ENCODE data around the gene ZNF366.

ZNF366 gene

GRCh38 chr5:72518001-72518683 is 10.9 kb upstream of the ZNF366 start:
- DNase-seq (ENCODE audit: low read depth), result no peak

DNA sequence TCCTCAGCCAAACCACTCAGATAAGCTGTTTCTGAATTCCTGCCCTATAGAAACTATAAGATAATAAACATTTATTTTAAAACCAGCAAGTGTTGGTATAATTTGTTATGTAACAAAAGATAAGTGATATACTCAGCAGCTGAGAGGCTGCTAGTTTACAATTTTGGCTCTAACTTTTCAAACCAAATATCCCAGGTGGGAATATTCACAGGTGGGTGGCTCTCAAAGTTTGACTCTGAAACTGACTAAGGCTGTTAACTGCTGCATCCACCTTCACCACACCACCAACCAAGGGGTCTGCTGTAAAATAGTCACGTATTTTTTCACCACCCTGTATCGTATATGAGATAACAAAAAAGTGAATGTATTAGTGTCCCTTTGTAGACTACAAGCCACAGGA is 9.7 kb upstream of the ZNF366 start:
- no peak for DNase-seq (ENCODE audit: low read depth)

GRCh38 chr5:72515211-72515610 is 8.0 kb upstream of the ZNF366 start:
- DNase-seq (ENCODE audit: low read depth), result no peak

- no peak for DNase-seq (ENCODE audit: low read depth)
Measured at GRCh38 chr5:72512593-72512860, 5.3 kb upstream of the ZNF366 start.

GRCh38 chr5:72511774-72512592 is 4.8 kb upstream of the ZNF366 start:
- no peak for DNase-seq (ENCODE audit: low read depth)

- DNase-seq (ENCODE audit: low read depth), result no peak
Measured at GRCh38 chr5:72511366-72511765, 4.2 kb upstream of the ZNF366 start.

DNA sequence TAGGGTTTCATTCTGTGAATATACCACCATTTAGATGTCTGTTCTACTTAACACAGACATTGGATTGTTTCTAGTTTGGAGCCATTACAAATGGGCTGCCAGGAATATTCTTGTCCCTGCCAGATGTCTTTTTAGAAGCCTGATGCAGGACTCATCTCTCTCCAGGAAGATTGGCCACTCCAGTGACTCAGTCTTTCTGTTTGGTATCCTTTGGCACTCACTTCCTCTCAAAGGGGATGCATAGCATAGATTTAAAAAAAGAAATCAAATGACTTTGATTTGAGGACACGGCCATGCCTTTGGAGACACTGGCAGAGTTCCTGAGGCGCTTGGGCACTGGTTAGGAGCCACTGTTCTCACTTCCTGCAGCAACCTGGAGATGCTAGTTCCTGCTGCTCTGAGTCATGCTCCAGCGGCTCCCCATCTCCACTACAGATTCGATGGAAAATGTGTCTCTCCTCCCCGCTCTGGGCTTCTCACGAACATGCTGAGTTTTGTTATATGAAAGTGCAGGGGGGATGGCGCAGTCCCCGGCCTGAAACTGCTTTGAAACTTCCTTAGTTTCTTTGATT is 3.5 kb upstream of the ZNF366 start:
- peak; percentile 38 for DNase-seq (ENCODE audit: low read depth)

DNA sequence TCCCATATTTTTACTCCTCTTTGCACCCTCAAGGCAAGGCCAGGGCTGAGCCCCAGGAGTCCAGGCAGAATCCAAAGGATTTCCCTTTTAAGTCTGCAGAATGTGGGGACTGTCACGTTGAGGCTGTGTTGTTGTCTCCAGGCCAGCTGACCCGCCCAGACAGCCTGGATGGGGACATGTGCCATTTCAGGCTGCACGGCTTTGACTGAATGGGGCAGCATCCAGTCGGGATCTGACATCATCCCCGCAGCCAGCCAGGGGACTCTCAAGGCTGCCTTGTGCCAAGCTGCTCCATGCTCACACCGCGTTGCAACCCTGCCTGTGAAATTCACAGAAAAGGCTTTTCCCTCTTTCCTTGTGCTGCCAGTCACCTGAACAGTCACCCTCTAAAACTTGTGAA is 2.2 kb upstream of the ZNF366 start:
- DNase-seq (ENCODE audit: low read depth), result no peak

GRCh38 chr5:72508241-72509170 is 1.3 kb upstream of the ZNF366 start:
- no peak for DNase-seq (ENCODE audit: low read depth)

GRCh38 chr5:72507907-72508238 is 663 bp upstream of the ZNF366 start:
- DNase-seq (ENCODE audit: low read depth), result no peak

DNA sequence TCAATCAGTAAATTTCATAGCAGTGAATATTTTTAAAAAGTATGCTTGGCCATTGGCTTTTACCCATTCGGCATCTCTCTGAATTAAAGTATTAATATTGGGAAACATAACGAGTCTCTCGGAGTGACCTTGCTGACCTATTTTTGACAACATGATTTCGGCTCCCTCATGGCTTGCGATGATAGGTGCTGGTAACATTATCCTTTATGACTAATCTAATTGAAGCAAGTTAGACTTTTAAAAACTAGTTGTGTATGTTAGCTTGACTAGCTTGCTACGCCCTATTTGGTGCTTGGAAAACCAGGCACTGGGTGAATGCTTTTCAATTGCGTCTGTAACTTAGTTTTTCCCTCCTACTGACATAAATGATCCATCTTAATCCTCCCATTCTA is 1.1 kb downstream of the ZNF366 start:
- DNase-seq (ENCODE audit: low read depth), result no peak

- DNase-seq (ENCODE audit: low read depth), result no peak
Measured at GRCh38 chr5:72505539-72506157, 1.6 kb downstream of the ZNF366 start.

DNA sequence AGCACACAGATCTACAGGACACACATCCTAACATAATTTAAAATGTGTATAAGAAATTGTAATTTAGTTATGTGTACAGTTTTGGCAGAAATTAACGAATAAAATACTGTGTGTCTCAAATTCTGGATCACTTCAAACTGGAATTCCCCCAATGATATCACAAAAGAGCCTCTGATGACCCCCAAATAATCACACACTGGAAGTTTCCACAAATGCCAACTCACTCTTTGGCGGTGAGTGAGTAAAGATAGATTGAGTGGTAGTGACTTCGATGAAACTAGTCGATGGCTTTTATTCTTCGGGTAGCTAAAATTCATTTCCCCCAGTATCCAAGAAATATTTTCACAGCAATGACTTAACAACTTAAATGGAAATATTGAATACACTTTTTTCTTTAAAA is 2.2 kb downstream of the ZNF366 start:
- no peak for DNase-seq (ENCODE audit: low read depth)

GRCh38 chr5:72503888-72504491 is 3.2 kb downstream of the ZNF366 start:
- DNase-seq (ENCODE audit: low read depth), result no peak

DNA sequence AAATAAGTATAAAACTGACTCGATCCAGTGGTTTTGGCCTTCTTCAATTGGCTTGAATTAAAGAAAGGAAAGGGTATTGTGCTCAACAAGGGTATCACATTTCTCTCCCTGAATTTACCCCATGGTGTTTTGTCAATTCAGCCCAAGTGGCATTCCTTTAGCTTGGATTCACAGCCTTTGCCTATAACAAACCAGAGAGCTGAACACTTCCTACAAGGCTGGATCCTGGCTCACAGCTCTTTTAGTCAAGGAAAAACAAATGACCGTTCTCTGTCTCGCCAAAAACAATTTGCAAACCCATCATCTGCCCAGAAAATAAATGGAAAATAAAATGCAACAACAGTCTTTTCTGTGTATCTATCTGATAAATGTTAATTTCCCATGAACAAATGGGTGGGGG is 5.7 kb downstream of the ZNF366 start:
- no peak for DNase-seq (ENCODE audit: low read depth)

- DNase-seq (ENCODE audit: low read depth), result no peak
Measured at GRCh38 chr5:72499730-72500129, 7.5 kb downstream of the ZNF366 start.

- DNase-seq (ENCODE audit: low read depth), result no peak
Measured at GRCh38 chr5:72499090-72499489, 8.1 kb downstream of the ZNF366 start.

- DNase-seq (ENCODE audit: low read depth), result peak; percentile 25
Measured at GRCh38 chr5:72498284-72498683, 8.9 kb downstream of the ZNF366 start.

DNA sequence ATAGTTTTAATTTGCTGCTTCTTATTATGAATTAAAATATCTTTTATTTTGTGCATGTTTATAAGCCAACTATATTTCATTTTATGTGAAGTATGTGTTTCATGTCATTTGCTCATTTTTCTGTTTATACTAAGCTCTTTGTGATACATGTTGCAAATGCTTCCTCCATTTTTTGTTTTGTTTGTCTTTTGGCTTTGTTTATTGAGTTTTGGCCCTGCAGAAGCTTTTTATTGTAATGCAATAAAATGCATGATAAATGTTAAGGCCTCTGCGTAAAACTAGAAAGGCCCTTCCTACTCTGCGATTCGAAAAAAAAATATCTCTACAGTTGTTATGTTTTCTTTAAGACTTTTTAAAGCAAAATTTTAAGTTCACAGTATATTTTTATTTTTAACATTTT is 9.4 kb downstream of the ZNF366 start:
- DNase-seq (ENCODE audit: low read depth), result no peak

- DNase-seq (ENCODE audit: low read depth), result no peak
Measured at GRCh38 chr5:72495410-72495809, 11.8 kb downstream of the ZNF366 start.

- DNase-seq (ENCODE audit: low read depth), result no peak
Measured at GRCh38 chr5:72494623-72495124, 12.5 kb downstream of the ZNF366 start.

DNA sequence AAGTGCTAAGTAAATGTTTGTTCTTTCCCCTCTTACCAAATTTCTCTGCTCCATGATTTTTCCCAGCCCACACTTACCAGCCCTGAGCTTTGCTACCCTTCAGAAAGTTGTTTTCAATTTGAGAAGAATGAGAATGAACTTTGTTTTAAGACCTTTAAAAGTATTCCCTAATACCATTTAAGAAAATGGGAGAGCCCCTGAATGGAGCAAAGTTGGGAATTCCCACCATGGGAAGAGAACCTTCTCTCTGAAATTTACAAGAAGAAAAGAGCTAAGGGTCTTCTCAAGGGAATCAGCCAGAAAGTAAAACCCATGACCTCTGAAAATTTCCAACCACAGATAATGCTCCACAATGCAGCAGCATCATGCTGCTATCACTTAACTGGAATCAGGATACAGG is 17.7 kb downstream of the ZNF366 start:
- DNase-seq (ENCODE audit: low read depth), result no peak

Data from HS-5 (cell line).